Measurements from ENCODE around the gene CTDSPL.

The CTDSPL gene

GRCh38 chr3:37932505-37932904 is 70.8 kb downstream of the CTDSPL start:
- TF ChIP-seq, protein P1, sequence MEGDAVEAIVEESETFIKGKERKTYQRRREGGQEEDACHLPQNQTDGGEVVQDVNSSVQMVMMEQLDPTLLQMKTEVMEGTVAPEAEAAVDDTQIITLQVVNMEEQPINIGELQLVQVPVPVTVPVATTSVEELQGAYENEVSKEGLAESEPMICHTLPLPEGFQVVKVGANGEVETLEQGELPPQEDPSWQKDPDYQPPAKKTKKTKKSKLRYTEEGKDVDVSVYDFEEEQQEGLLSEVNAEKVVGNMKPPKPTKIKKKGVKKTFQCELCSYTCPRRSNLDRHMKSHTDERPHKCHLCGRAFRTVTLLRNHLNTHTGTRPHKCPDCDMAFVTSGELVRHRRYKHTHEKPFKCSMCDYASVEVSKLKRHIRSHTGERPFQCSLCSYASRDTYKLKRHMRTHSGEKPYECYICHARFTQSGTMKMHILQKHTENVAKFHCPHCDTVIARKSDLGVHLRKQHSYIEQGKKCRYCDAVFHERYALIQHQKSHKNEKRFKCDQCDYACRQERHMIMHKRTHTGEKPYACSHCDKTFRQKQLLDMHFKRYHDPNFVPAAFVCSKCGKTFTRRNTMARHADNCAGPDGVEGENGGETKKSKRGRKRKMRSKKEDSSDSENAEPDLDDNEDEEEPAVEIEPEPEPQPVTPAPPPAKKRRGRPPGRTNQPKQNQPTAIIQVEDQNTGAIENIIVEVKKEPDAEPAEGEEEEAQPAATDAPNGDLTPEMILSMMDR (IDR thresholded peaks at IDR 0.05; ENCODE audit: low read depth, low read length, missing control alignments) = no peak
- DNase-seq (ENCODE audit: low read depth) = no peak
- H3K4me3 ChIP-seq (ENCODE audit: low read depth, low read length) = no peak overlapping the region
- in situ Hi-C loops (cut with HindIII; ENCODE audit: low sequenced_read_pairs) = no loop called here

GRCh38 chr3:37934631-37935289 is 73.1 kb downstream of the CTDSPL start:
- no peak overlapping the region for H3K4me3 ChIP-seq (ENCODE audit: low read depth, low read length)
- DNase-seq (ENCODE audit: low read depth) = no peak
- in situ Hi-C loops (cut with HindIII; ENCODE audit: low sequenced_read_pairs) = no loop called here
- TF ChIP-seq, protein P1 (IDR thresholded peaks at IDR 0.05; ENCODE audit: low read depth, low read length, missing control alignments) = no peak

DNA sequence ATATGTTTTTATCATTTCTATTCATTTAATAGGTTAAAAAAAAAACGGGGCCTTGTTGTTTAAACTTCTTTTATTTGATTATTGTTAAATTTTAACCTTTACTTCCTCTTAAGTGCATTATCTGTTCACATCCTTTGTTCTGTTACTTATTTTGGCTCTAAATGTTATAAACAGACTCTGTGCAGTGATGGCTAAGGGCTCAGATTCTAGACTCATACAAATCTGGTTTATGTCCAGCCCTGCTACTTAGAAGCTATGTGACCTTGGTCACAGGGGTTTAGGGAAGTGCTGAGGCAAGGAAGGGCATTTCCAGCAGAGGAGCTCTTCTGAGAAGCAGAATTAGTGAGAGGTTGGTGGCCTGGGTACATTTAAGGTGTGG is 73.6 kb downstream of the CTDSPL start:
- no peak for DNase-seq (ENCODE audit: low read depth)
- in situ Hi-C loops (cut with HindIII; ENCODE audit: low sequenced_read_pairs) = no loop called here
- TF ChIP-seq, protein P1 (IDR thresholded peaks at IDR 0.05; ENCODE audit: low read depth, low read length, missing control alignments) = no peak
- no peak overlapping the region for H3K4me3 ChIP-seq (ENCODE audit: low read depth, low read length)

DNA sequence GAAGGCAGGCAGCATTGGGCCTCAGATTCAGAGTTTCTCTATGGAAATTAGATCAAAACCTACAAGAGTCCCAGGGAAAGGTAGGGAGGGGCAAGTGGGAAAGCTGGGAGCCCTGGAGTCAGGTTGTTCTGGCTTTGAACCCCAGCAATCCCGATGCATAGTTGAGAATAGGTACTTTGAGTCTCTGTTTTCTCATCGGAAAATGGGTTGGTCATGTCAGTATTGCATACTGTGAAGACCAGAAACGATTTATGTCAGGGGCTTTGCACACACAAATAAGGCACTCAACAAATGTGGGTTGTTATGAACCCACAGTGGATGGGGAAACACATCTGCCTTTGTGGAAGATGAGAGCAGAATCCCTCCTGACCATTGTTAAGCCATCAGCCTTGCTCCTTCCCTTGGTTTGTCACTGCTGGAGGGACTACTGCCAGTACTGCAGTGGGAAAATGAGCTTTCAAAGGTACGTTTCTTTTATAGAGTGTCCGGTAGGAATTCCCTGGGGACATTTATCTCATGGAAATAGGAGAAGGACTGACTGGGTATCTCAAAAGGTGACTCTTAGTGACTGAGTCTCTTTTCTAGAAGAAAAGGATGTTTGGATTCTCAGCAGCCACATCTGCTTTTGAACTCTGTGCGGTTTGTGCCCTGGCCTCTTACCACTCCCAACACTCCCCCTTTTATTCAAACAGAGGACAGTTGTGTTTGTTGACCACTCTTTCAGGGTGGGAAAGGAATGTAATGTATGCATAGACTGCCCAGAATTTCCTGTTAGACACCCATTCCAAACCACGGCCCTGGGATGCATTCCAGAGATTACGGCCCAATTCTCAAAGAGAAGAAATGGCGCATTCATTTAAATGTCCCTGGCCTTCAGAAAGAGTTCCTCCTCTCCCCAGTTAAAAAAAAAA is 74.3 kb downstream of the CTDSPL start:
- TF ChIP-seq, protein P1 (IDR thresholded peaks at IDR 0.05; ENCODE audit: low read depth, low read length, missing control alignments) = no peak
- peak; percentile 98 for DNase-seq (ENCODE audit: low read depth)
- no peak overlapping the region for H3K4me3 ChIP-seq (ENCODE audit: low read depth, low read length)
- in situ Hi-C loops (cut with HindIII; ENCODE audit: low sequenced_read_pairs) = no loop called here

DNA sequence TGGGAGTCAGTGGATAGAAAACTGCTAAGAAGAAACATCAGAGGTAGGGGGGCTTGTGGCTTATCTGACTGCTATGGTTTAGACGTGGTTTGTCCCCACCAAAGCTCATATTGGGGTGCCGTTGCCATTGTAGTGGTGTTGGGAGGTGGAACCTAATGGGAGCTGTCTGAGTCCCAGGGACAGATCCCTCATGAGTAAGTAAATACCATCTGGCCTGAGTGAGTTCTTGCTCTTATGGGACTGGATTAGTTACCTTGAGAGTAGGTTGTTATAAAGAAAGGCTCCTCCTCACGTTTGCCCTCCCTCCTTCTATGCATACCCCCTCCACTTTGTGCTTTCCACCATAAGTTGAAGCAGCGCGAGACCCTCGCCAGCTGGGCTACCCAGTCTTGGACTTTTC is 75.5 kb downstream of the CTDSPL start:
- no peak for DNase-seq (ENCODE audit: low read depth)
- in situ Hi-C loops (cut with HindIII; ENCODE audit: low sequenced_read_pairs) = no loop called here
- H3K4me3 ChIP-seq (ENCODE audit: low read depth, low read length) = no peak overlapping the region
- TF ChIP-seq, protein P1 (IDR thresholded peaks at IDR 0.05; ENCODE audit: low read depth, low read length, missing control alignments) = no peak

- TF ChIP-seq, protein P1 (IDR thresholded peaks at IDR 0.05; ENCODE audit: low read depth, low read length, missing control alignments) = no peak
- in situ Hi-C loops (cut with HindIII; ENCODE audit: low sequenced_read_pairs) = no loop called here
These were observed 76.3 kb downstream of the CTDSPL start for GRCh38 chr3:37938011-37938410.

More at GRCh38 chr3:37938011-37938410, 76.3 kb downstream of the CTDSPL start:
- DNase-seq (ENCODE audit: low read depth) = no peak
- H3K4me3 ChIP-seq (ENCODE audit: low read depth, low read length) = no peak overlapping the region
